ENCODE data around the gene RPS24. TPM values are rescaled to one million over a fixed set of nuclear protein-coding genes. Genes with fewer than 3 reads are reported as not detected.

RPS24 gene
- total RNA-seq, 3 donors from 2014 or later = 1,842 to 2,104 (median 1,901) TPM

- Mint-ChIP-seq H3K4me3 (no peak overlapping the region), H3K9me3 (no peaks in the 10 kb centered on the region), H3K4me1 (ENCODE audit: low read depth) (peaks cover 1% of the 10 kb centered on the region), H3K27me3 (ENCODE audit: low read depth) (no peaks in the 10 kb centered on the region), H3K36me3 (ENCODE audit: insufficient read depth) (peaks cover 42% of the 10 kb centered on the region)
- no peak for ATAC-seq
- no peak for DNase-seq
Measured at GRCh38 chr10:78011065-78011464, 22.6 kb upstream of the RPS24 start.

DNA sequence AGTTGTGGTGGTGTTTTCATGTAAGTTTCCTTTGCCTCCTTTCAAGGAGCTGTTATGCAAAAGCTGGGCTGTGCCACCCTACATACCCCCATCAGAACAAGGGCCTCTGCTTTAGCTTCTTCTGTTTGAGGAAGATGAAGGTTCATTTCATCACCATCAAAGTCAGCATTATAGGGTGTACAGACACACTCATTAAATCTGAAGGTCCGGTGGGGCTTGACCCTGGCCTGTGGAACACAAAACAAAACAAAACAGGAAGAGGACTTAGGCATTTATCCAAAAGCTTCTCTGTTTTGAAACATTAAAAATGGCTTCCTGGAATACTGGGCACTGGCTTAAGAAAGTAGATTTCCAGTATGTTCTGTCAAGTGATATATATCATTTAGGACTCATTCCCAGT lies 20.1 kb upstream of the RPS24 start:
- Mint-ChIP-seq H3K4me1 (ENCODE audit: low read depth) (peaks cover 1% of the 10 kb centered on the region), H3K9me3 (no peaks in the 10 kb centered on the region), H3K36me3 (ENCODE audit: insufficient read depth) (peaks cover 35% of the 10 kb centered on the region), H3K27me3 (ENCODE audit: low read depth) (no peaks in the 10 kb centered on the region), H3K4me3 (no peak overlapping the region)
- DNase-seq = no peak
- ATAC-seq = no peak

GRCh38 chr10:78015546-78015945 lies 18.1 kb upstream of the RPS24 start:
- Mint-ChIP-seq H3K9me3 (no peaks in the 10 kb centered on the region), H3K36me3 (ENCODE audit: insufficient read depth) (peaks cover 29% of the 10 kb centered on the region), H3K27me3 (ENCODE audit: low read depth) (no peaks in the 10 kb centered on the region), H3K4me1 (ENCODE audit: low read depth) (peaks cover 1% of the 10 kb centered on the region), H3K4me3 (no peak overlapping the region)
- DNase-seq (no peak), ATAC-seq (no peak)

GRCh38 chr10:78017856-78018255 lies 15.8 kb upstream of the RPS24 start:
- peaks cover 39% of the 10 kb centered on the region for H3K36me3 Mint-ChIP-seq (ENCODE audit: insufficient read depth)
- H3K4me1 Mint-ChIP-seq (ENCODE audit: low read depth) = peaks cover 1% of the 10 kb centered on the region
- H3K27me3 Mint-ChIP-seq (ENCODE audit: low read depth) = no peaks in the 10 kb centered on the region
- DNase-seq = no peak
- ATAC-seq = no peak
- no peaks in the 10 kb centered on the region for H3K9me3 Mint-ChIP-seq
- H3K4me3 Mint-ChIP-seq = no peak overlapping the region

DNA sequence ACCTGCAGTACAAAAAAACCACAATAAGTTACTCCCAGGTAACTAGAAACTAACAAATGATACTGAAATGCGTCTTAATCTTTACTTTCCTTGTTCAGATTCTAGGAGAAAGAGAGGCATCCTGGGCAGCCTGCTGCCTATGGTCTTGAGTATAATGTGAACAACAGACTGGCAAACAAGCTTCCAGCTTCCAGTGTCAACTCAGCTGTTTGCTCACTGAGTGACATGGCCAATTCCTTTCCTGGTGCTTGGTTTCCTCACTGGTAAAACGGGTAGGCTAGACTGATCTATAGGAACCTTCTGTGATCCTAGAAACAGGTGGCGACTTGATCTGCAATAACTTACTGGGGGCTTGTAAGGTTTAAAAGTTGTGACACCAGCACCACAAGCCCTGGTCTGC lies 14.4 kb upstream of the RPS24 start:
- Mint-ChIP-seq H3K27me3 (ENCODE audit: low read depth) (no peaks in the 10 kb centered on the region), H3K9me3 (no peaks in the 10 kb centered on the region), H3K4me3 (no peak overlapping the region), H3K36me3 (ENCODE audit: insufficient read depth) (peaks cover 35% of the 10 kb centered on the region), H3K4me1 (ENCODE audit: low read depth) (peaks cover 1% of the 10 kb centered on the region)
- ATAC-seq = no peak
- DNase-seq = no peak

DNA sequence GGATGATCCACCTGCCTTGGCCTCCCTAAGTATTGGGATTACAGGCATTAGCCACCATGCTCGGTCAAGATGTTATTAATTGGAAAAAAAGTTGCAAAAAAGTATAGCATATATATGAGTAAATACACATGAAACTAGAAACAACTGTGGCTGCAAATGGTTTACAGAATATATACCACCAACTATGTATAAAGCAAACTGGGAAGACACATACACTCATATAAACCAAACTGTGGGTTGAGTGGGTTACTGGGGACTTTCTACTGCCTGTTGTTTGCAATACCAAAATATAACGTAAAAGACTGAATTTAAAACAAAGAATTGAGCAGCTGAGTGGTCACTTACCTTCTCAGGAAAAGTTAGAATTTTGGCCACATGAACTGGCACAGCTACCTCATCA lies 12.5 kb upstream of the RPS24 start:
- Mint-ChIP-seq H3K4me1 (ENCODE audit: low read depth) (peaks cover 5% of the 10 kb centered on the region), H3K27me3 (ENCODE audit: low read depth) (no peaks in the 10 kb centered on the region), H3K4me3 (no peak overlapping the region), H3K9me3 (no peaks in the 10 kb centered on the region), H3K36me3 (ENCODE audit: insufficient read depth) (peaks cover 46% of the 10 kb centered on the region)
- DNase-seq (no peak), ATAC-seq (no peak)

DNA sequence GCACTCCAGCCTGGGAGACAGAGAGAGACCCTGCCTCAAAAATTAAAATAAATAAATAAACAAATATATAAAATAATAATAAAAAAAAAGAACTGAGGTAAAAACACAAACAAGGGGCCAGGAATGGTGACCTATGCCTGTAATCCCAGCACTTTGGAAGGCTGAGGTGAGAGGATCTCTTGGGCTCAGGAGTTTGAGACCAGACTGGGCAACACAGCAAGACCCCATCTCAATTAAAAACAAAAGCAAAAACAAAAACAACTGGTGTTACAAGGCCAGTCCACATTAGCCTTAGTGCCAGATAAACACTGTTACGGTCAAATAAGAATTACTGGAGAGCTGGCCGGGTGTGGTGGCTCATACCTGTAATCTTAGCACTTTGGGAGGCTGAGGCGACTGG lies 9.9 kb upstream of the RPS24 start:
- no peaks in the 10 kb centered on the region for H3K27me3 Mint-ChIP-seq (ENCODE audit: low read depth)
- H3K36me3 Mint-ChIP-seq (ENCODE audit: insufficient read depth) = peaks cover 51% of the 10 kb centered on the region
- peaks cover 24% of the 10 kb centered on the region for H3K4me1 Mint-ChIP-seq (ENCODE audit: low read depth)
- DNase-seq (no peak), ATAC-seq (no peak)
- H3K9me3 Mint-ChIP-seq = no peaks in the 10 kb centered on the region
- H3K4me3 Mint-ChIP-seq = no peak overlapping the region

DNA sequence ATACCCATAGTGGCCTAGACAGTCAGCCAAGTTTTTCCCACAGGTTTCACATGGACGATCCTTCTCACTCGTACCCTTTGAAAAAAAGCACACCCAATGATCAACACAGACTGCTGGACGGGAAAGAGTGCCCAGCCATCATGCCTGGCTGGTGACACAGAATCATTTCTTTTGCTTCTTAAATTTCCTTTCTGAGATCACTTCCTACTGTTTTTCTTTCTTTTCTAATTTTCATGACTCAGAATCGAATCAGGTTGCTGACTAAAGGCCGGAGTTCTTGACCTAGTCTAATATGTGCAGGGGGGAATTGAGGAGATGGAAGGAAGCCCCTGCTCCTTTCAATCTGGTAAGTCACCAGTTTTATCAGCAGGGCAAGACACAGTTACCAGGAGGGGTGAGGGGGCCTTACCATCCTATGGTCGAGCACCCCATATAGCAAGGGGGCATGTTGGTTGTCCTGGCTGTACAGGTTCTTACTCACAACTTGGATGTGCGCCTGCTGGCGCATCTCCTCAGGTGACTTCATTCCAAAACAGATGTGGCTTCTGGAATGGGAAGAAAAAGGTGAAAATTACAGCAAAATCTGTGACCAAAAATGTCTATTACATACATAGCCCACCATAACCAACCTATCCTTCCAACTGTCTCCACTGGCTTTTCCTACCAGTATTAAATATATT lies 7.8 kb upstream of the RPS24 start:
- Mint-ChIP-seq H3K9me3 (no peaks in the 10 kb centered on the region), H3K27me3 (ENCODE audit: low read depth) (no peaks in the 10 kb centered on the region)

GRCh38 chr10:78028438-78029268 lies 5.0 kb upstream of the RPS24 start:
- Mint-ChIP-seq H3K4me1 (ENCODE audit: low read depth) (peaks cover 36% of the 10 kb centered on the region), H3K27me3 (ENCODE audit: low read depth) (no peaks in the 10 kb centered on the region), H3K9me3 (no peaks in the 10 kb centered on the region), H3K36me3 (ENCODE audit: insufficient read depth) (peaks cover 31% of the 10 kb centered on the region), H3K4me3 (peak overlapping the region; percentile 100)
- no peak for DNase-seq
- ATAC-seq = peak; percentile 10 to 14

More for the DNA sequence above, 7.8 kb upstream of the RPS24 start:
- DNase-seq (no peak), ATAC-seq (no peak)
- H3K4me3 Mint-ChIP-seq = no peak overlapping the region
- peaks cover 36% of the 10 kb centered on the region for H3K4me1 Mint-ChIP-seq (ENCODE audit: low read depth)
- H3K36me3 Mint-ChIP-seq (ENCODE audit: insufficient read depth) = peaks cover 50% of the 10 kb centered on the region

DNA sequence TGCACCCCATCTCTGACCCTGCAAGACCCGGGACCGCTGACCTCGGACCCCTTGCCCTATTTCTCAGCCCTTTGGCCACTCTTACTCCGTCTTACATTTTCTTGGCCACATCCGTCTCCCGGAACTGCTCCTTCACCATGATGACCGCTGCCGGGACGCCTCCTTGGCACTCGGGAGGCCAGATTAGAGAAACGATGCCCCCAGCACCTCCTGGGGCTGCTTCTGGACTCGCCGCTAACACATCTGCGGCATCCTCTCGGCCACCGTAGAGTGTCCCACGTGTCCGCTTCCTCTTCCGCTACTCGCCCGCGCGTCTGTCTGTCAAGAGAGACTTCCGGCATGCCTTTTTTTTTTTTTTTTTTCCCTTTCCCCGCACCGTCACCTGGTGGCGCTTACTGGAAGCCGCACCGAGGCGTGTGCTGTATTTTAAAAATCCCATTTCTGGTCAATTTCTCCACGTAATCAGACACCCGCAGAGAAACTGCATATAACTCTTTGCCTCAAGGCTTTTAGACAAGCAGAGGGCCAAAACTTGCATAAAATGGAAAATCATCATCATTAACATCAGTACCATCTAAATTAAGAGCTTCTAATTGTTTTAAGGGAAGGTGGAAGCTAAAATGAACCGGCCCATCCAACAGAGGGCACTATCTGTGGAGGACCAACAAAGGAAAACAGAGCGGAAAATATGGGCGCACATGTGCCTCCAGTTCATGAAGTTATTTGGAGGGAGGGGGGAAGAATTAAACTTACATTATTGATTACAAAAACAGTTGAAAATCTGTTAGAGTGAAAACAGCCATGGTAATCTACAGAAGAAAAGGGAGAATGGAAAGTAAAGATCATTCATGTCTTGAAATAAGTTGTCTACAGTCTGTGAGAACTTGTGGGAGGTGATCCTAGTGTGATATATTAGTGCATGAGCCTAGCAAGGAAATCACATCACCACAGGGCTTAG lies 4.1 kb upstream of the RPS24 start, which contains the start of gene POLR3A:
POLR3A (minus strand) TSS at position 247 of the 958 bp plus-strand sequence; CDS start at position 139, 108 bp downstream.
- H3K4me1 Mint-ChIP-seq (ENCODE audit: low read depth) = peaks cover 36% of the 10 kb centered on the region
- DNase-seq = peak; percentile 90
- no peaks in the 10 kb centered on the region for H3K27me3 Mint-ChIP-seq (ENCODE audit: low read depth)
- H3K36me3 Mint-ChIP-seq (ENCODE audit: insufficient read depth) = peaks cover 32% of the 10 kb centered on the region
- peak within 1 kb of the TSS; percentile 100 for H3K4me3 Mint-ChIP-seq
- peak; percentile 52 to 63 for ATAC-seq
- no peaks in the 10 kb centered on the region for H3K9me3 Mint-ChIP-seq

DNA sequence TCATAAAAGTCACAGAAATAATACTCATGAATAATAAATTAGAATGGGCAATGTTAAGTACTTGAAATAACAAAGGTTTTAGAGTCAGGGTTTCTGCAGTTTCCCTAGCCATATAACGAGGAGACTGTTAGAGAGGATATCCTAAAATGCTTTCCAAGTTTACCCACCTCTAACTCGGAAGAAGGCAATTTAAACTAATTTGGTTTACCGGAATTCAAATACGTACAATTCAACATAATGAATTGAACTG lies 351 bp upstream of the RPS24 start:
- Mint-ChIP-seq H3K36me3 (ENCODE audit: insufficient read depth) (peaks cover 41% of the 10 kb centered on the region), H3K4me3 (peak overlapping the region; percentile 97), H3K9me3 (no peaks in the 10 kb centered on the region), H3K27me3 (ENCODE audit: low read depth) (no peaks in the 10 kb centered on the region), H3K4me1 (ENCODE audit: low read depth) (peaks cover 50% of the 10 kb centered on the region)
- ATAC-seq = no peak
- DNase-seq = no peak

DNA sequence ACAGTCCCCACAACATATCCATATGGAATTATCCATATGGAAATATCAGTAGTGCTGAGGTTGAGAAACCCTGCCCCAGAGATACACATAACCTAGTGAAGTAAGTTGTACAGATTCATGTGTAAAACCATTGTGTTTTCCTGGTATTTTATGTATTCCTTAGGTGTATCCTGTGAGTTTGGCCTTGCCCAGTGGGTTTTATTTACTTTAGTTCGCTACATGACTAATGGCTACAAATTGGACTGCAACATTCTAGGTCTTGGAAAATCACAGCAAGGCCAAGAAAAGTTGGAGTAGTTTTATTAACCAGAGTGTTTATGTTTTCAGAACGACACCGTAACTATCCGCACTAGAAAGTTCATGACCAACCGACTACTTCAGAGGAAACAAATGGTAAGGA lies 1.4 kb downstream of the RPS24 start:
- Mint-ChIP-seq H3K36me3 (ENCODE audit: insufficient read depth) (peaks cover 53% of the 10 kb centered on the region), H3K9me3 (no peaks in the 10 kb centered on the region), H3K27me3 (ENCODE audit: low read depth) (no peaks in the 10 kb centered on the region), H3K4me3 (peak overlapping the region; percentile 97), H3K4me1 (ENCODE audit: low read depth) (peaks cover 50% of the 10 kb centered on the region)
- ATAC-seq (no peak), DNase-seq (no peak)

DNA sequence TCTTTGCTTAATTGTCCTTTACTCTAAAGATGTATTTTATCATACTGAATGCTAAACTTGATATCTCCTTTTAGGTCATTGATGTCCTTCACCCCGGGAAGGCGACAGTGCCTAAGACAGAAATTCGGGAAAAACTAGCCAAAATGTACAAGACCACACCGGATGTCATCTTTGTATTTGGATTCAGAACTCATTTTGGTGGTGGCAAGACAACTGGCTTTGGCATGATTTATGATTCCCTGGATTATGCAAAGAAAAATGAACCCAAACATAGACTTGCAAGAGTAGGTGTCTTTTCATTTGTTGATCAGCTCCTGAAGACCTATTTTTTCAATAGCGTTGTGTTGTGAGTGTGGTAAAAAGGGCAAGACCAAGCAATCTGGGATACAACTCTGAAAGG lies 1.8 kb downstream of the RPS24 start:
- Mint-ChIP-seq H3K36me3 (ENCODE audit: insufficient read depth) (peaks cover 57% of the 10 kb centered on the region), H3K27me3 (ENCODE audit: low read depth) (no peaks in the 10 kb centered on the region), H3K4me3 (peak overlapping the region; percentile 97), H3K9me3 (no peaks in the 10 kb centered on the region), H3K4me1 (ENCODE audit: low read depth) (peaks cover 50% of the 10 kb centered on the region)
- ATAC-seq (no peak), DNase-seq (no peak)

DNA sequence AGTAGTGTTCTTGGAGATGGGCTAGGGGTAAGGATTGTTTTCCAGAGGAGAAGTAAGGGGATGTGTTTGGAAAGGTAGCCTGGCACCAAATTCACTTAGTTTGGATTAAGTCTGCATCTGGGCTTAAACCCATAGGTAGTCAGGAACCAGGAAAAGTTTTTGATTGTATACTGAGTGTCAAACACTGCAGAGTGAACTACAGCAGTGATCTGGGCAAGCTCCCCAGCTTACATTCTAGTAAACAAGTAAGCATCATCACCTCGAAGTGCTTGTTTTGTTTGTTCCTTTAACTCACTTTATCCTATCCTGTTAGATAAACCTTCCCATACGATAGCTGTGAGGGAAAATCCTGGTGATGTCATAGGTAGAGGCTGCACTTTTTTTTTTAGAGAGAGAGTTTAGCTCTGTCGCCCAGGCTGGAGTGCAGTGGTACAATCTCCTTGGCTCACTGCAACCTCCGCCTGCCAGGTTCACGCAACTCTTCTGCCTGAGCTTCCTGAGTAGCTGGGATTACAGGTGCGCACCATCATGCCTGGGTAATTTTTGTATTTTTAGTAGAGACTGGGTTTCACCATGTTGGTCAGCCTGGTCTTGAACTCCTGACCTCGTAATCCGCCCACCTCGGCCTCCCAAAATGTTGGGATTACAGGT lies 2.4 kb downstream of the RPS24 start:
- no peaks in the 10 kb centered on the region for H3K9me3 Mint-ChIP-seq
- H3K27me3 Mint-ChIP-seq (ENCODE audit: low read depth) = no peaks in the 10 kb centered on the region
- DNase-seq = no peak
- ATAC-seq = no peak
- H3K4me3 Mint-ChIP-seq = peak overlapping the region; percentile 97
- peaks cover 56% of the 10 kb centered on the region for H3K4me1 Mint-ChIP-seq (ENCODE audit: low read depth)
- H3K36me3 Mint-ChIP-seq (ENCODE audit: insufficient read depth) = peaks cover 63% of the 10 kb centered on the region

Measured in activated T-cell treated with anti-CD3 and anti-CD28 coated beads, Interleukin-2, amount 50 U/mL, for 4 hours (primary cell).